SH-SY5Y (cell line): ENCODE data around the gene ARL6IP6.

ENCODE experiments used
- GATA2 ChIP-seq: IDR thresholded peaks from 2 replicates; pipeline ENCODE4 v1.6.1; 2011; ENCODE audit warnings: mild to moderate bottlenecking, low read depth, low read length
- GATA3 ChIP-seq: IDR thresholded peaks from 2 replicates; pipeline ENCODE4 v1.6.1; 2011; ENCODE audit warnings: low read depth, mild to moderate bottlenecking, low read length, moderate library complexity

GRCh38 chr2:152740743-152741328 lies 22.4 kb downstream of the ARL6IP6 start:
- TF ChIP-seq GATA3: no peak
- TF ChIP-seq GATA2: no peak
